Mucosa of stomach (tissue), 1 donor: ENCODE data around the gene ORC2.
"Not testable (repeated sequence)": the region's sequence is repeated elsewhere in the genome, so short reads cannot be mapped to it uniquely, and the experiment has no call there.

Source experiments
- H3K27me3 ChIP-seq: one replicate; pipeline ENCODE4 v1.7.0; 2013; ENCODE audit warnings: mild to moderate bottlenecking, low read length; ENCODE audit not compliant: control insufficient read depth, insufficient read depth
- H3K36me3 ChIP-seq: one replicate; pipeline ENCODE4 v1.7.0; 2013; ENCODE audit warnings: low read length; ENCODE audit not compliant: control insufficient read depth, insufficient read depth
- H3K4me1 ChIP-seq: one replicate; pipeline ENCODE4 v1.7.0; 2013; ENCODE audit warnings: mild to moderate bottlenecking, low read length; ENCODE audit not compliant: control insufficient read depth, insufficient read depth
- H3K4me3 ChIP-seq: one replicate; pipeline ENCODE4 v1.7.0; 2013; ENCODE audit warnings: low read length
- H3K9ac ChIP-seq: one replicate; pipeline ENCODE4 v1.7.0; 2013; ENCODE audit warnings: mild to moderate bottlenecking, low read length, moderate library complexity
- H3K9me3 ChIP-seq: one replicate; pipeline ENCODE4 v1.7.0; 2013; ENCODE audit warnings: mild to moderate bottlenecking, low read length, moderate library complexity; ENCODE audit not compliant: control insufficient read depth
- donor health status: Pancreatic carcinoma.

ORC2 gene

GRCh38 chr2:200929334-200930249 is 33.9 kb downstream of the ORC2 start:
- Histone ChIP-seq H3K9ac (no peak overlapping the region), H3K9me3 (no peaks in the 10 kb centered on the region), H3K36me3 (no peaks in the 10 kb centered on the region), H3K4me3 (no peak overlapping the region), H3K4me1 (peaks cover 8% of the 10 kb centered on the region), H3K27me3 (no peaks in the 10 kb centered on the region)

DNA sequence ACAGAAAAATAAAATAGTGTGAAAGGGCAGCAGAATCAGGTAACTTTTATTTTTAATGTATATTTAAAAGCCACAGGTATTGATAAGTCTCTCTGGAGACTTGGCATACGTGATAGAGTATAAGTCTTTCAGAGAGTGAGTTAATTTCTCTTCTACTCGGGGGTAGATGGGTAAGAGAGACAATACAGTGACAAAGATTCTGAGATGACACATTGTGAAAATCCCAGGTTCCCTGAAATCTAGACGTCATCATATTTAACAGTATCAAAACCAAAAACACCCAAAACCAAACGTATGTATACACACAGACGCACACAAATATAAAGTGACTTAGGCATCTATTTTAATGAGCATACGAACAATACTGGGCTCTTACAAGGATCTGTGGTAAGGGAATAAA is 41.0 kb downstream of the ORC2 start:
- Histone ChIP-seq H3K4me1 (no peaks in the 10 kb centered on the region), H3K9me3 (no peaks in the 10 kb centered on the region), H3K4me3 (no peak overlapping the region), H3K27me3 (no peaks in the 10 kb centered on the region), H3K9ac (no peak overlapping the region), H3K36me3 (peaks cover under 1% of the 10 kb centered on the region)

- Histone ChIP-seq H3K36me3 (peaks cover 5% of the 10 kb centered on the region), H3K9ac (no peak overlapping the region), H3K4me3 (no peak overlapping the region), H3K9me3 (no peaks in the 10 kb centered on the region), H3K4me1 (no peaks in the 10 kb centered on the region), H3K27me3 (no peaks in the 10 kb centered on the region)
Measured at GRCh38 chr2:200913654-200914053, 49.8 kb downstream of the ORC2 start.

GRCh38 chr2:200909958-200910357 is 53.5 kb downstream of the ORC2 start:
- no peaks in the 10 kb centered on the region for H3K36me3 ChIP-seq
- H3K4me1 ChIP-seq, result no peaks in the 10 kb centered on the region
- H3K27me3 ChIP-seq, result no peaks in the 10 kb centered on the region
- H3K9ac ChIP-seq, result no peak overlapping the region
- H3K4me3 ChIP-seq, result no peak overlapping the region
- H3K9me3 ChIP-seq, result no peaks in the 10 kb centered on the region

GRCh38 chr2:200905618-200906296 is 57.7 kb downstream of the ORC2 start:
- Histone ChIP-seq H3K36me3 (no peaks in the 10 kb centered on the region), H3K9ac (no peak overlapping the region), H3K9me3 (no peaks in the 10 kb centered on the region), H3K27me3 (no peaks in the 10 kb centered on the region), H3K4me1 (no peaks in the 10 kb centered on the region), H3K4me3 (no peak overlapping the region)

DNA sequence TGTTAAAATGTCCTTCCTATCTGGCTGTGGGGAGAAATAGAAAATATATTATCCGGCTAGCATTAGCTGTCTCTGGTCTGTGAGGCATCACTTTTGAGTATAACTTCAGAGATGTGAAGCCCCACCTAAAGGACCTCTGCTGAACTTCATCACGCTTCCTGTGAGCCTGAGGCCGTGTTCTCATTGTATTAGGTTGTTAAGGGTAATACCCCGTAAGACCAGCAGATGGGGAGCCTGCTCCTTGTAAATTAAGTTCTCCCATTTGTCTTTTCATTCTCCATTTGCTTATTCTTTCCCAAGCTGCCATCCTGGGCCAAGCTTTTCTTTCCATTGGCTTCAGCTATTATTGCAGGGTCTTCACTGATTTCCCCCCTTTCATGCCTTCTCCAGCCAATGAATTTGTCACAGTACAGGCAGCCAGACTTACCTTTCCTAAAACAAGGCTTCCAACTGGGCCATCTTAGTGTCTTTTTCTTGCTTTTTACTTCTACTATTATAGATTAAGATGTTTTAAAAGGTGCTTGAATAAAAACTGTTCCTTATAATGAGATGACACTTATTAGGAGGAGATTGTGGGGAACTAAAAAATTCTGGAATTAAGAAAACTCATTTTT is 61.9 kb downstream of the ORC2 start:
- Histone ChIP-seq H3K9me3 (no peaks in the 10 kb centered on the region), H3K9ac (no peak overlapping the region), H3K36me3 (peaks cover 6% of the 10 kb centered on the region), H3K4me3 (no peak overlapping the region), H3K4me1 (no peaks in the 10 kb centered on the region), H3K27me3 (no peaks in the 10 kb centered on the region)

GRCh38 chr2:200899482-200899881 is 64.0 kb downstream of the ORC2 start:
- Histone ChIP-seq H3K4me1 (no peaks in the 10 kb centered on the region), H3K36me3 (peaks cover 12% of the 10 kb centered on the region), H3K9ac (no peak overlapping the region), H3K9me3 (no peaks in the 10 kb centered on the region), H3K4me3 (no peak overlapping the region), H3K27me3 (no peaks in the 10 kb centered on the region)

GRCh38 chr2:200888704-200889625 is 74.5 kb downstream of the ORC2 start, which contains the start of the genes NIF3L1 and PPIL3:
Gene NIF3L1 (plus strand): TSS chr2:200889371. CDS start chr2:200891944, 2,573 bp downstream.
Gene PPIL3 (minus strand): TSS chr2:200889077. CDS start chr2:200887615, 1,462 bp downstream.
- Histone ChIP-seq H3K4me3 (peak within 1 kb of the TSS; percentile 78), H3K9ac (peak within 1 kb of the TSS; percentile 85), H3K9me3 (no peaks in the 10 kb centered on the region), H3K36me3 (no peaks in the 10 kb centered on the region), H3K27me3 (no peaks in the 10 kb centered on the region), H3K4me1 (peaks cover 10% of the 10 kb centered on the region)

DNA sequence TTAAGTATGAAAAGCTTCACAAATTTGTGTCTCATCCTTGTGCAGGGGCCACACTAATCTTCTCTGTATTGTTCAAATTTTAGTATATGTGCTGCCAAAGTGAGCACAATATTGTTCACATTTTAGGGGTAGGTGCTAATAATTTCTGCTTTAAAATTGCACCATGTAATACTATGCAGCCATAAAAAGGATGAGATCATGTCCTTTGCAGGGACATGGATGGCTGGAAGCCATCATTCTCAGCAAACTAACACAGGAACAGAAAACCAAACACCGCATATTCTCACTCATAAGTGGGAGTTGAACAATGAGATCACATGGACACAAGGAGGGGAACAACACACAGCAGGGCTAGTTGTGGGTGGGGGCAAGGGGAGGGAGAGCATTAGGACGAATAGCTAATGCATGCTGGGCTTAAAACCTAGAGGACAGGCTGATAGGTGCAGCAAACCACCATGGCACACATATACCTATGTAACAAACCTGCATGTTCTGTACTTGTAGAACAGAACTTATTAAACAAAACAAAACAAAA is 81.7 kb downstream of the ORC2 start:
- not testable (repeated sequence) for H3K4me1 ChIP-seq, H3K4me3 ChIP-seq, H3K9me3 ChIP-seq, H3K9ac ChIP-seq, H3K27me3 ChIP-seq, H3K36me3 ChIP-seq

DNA sequence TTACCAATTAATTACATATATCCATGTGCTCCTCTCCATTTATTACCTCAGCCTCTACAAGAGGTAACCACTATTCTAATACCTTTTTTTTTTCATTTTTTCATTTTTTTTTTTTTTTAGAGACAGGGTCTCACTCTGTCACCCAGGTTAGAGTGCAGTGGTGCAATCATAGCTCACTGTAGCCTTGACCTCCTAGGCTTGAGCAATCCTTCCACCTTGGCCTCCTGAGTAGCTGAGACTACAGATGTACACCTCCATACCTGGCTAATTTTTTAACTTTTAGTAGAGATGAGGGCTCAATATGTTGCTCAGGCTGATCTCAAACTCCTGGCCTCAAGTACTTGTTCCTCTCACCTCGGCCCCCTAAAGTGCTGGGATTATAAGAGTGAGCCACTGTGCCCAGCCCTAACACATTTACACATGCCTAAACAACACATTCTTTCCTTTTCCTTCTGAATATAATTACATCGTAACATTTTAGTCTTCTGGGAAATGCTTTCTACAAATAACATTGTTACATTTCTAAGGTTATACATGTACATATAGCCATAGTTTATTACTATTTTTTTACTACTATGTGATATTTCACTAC is 85.1 kb downstream of the ORC2 start:
- no peak overlapping the region for H3K4me3 ChIP-seq
- no peaks in the 10 kb centered on the region for H3K9me3 ChIP-seq
- H3K9ac ChIP-seq, result no peak overlapping the region
- H3K27me3 ChIP-seq, result no peaks in the 10 kb centered on the region
- H3K4me1 ChIP-seq, result no peaks in the 10 kb centered on the region
- no peaks in the 10 kb centered on the region for H3K36me3 ChIP-seq

DNA sequence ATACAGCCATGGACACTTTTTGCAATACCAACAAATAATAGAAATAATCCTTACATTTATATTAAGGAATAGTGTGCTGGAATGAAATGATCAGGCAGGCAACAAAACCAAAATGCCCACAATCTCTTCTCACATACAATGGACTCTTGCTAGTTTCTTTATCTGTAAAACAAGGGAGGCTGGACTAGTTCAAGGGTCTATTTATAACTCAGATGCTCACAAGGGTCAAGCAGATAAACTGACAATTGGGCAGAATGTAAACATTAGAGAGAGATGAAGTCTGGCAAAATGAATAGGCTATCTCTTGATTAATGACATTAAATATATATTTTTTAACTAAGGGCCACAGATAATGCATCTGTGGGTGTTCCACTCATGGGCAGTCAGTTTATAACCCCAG is 86.0 kb downstream of the ORC2 start:
- Histone ChIP-seq H3K4me1 (no peaks in the 10 kb centered on the region), H3K9me3 (no peaks in the 10 kb centered on the region), H3K36me3 (no peaks in the 10 kb centered on the region), H3K9ac (no peak overlapping the region), H3K4me3 (no peak overlapping the region), H3K27me3 (no peaks in the 10 kb centered on the region)
